Measurements from ENCODE around the gene PLG.

DNA sequence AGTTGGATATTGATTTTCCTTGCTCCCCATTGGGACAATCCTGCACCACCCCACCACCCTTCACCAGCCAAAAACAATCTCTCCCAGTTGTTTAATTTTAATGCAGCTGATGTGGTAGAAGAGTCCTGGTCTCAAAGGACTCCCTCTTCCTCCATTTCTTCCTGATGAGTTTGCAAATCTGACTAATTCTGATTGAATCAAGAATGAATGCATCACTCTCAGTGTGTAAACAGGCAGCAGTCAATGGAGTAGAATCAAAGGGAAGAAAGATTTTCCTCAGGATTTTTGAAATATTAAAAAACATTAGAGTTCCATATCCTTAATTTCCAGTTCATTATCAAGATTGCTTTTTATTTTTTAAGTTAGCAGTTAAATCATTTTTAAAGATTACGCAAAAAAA lies 54.0 kb downstream of the PLG start:
- TF ChIP-seq CTCF (conservative IDR thresholded peaks at IDR 0.05) (no peak), EZH2 (IDR thresholded peaks at IDR 0.05; ENCODE audit: low read depth) (no peak)

All from PC-9 (cell line).